ENCODE measurements around the gene MFSD2A. TPM values are rescaled to one million over a fixed set of nuclear protein-coding genes. Genes with fewer than 3 reads are reported as not detected.
A peak's percentile ranks its signal among the peaks of the same experiment; 100 is the strongest.
"Not testable (repeated sequence)": the region's sequence is repeated elsewhere in the genome, so short reads cannot be mapped to it uniquely, and the experiment has no call there.

The MFSD2A gene
- 1 to 10 TPM in 1 of 4 donors, under 1 TPM in 3; 0.31 to 1.1 (median 0.81) TPM for total RNA-seq
- 0.43 TPM for polyA plus RNA-seq
- long read RNA-seq, donor 1, partial matches to known transcripts, result 0 of 1 reads
- long read RNA-seq, donor 1, other reads (novel, unspliced or antisense), result 0 of 1 reads
- long read RNA-seq, donor 2, result 0 reads
- long read RNA-seq, donor 3, transcript MFSD2A-202 (14 exons, 2,154 nt), result major isoform, 5 of 10 reads
- long read RNA-seq, donor 3, partial matches to known transcripts, result 0 of 10 reads
- long read RNA-seq, donor 3, other reads (novel, unspliced or antisense), result 5 of 10 reads
- long read RNA-seq, donor 4, partial matches to known transcripts, result 0 of 2 reads
- long read RNA-seq, donor 4, other reads (novel, unspliced or antisense), result 0 of 2 reads

- peak within 1 kb of the TSS; percentile 55 for H3K4me3 ChIP-seq (ENCODE audit: low read length)
- H3K27me3 ChIP-seq (ENCODE audit: control insufficient read depth, insufficient read depth), result no peaks in the 10 kb centered on the region
- WGBS, result under 1% methylated on average over 62 of the region's 62 CpGs
- intact Hi-C loops (cut with DNase I), result no loop called here
- DNase-seq, result peak; percentile 95 to 97 (median 97)
- peak within 1 kb of the TSS; percentile 6 for H3K27ac ChIP-seq (ENCODE audit: low read length)
- H3K9me3 ChIP-seq (ENCODE audit: control insufficient read depth, low read length), result no peaks in the 10 kb centered on the region
- ATAC-seq, result peak; percentile 98
- H3K4me1 ChIP-seq (ENCODE audit: control insufficient read depth, insufficient read depth, low read length), result no peaks in the 10 kb centered on the region
These were observed at the start of gene MFSD2A for GRCh38 chr1:39954870-39955546. Gene MFSD2A (plus strand): TSS chr1:39955145. CDS start chr1:39955293, 148 bp downstream.

DNA sequence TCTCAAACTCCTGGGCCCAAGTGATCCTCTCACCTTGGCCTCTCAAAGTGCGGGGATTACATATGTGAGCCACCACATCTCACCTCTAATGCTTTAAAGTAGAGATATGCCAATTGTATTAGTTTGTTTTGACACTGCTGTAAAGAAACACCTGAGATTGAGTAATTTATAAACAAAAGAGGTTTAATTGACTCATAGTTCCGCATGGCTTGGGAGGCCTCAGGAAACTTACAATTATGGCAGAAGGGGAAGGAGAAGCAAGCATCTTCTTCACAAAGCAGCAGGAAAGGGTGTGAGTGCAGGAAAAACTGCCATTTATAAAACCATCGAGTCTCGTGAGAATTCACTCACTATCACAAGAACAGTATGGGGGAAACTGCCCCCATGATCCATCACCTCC, 49.8 kb upstream of the MFSD2A start:
- Histone ChIP-seq H3K27ac (ENCODE audit: low read length) (no peak overlapping the region), H3K4me3 (ENCODE audit: low read length) (no peak overlapping the region), H3K9me3 (ENCODE audit: control insufficient read depth, low read length) (no peaks in the 10 kb centered on the region), H3K27me3 (ENCODE audit: control insufficient read depth, insufficient read depth) (no peaks in the 10 kb centered on the region), H3K4me1 (ENCODE audit: control insufficient read depth, insufficient read depth, low read length) (no peaks in the 10 kb centered on the region)
- intact Hi-C loops (cut with DNase I), result loop anchor here in 1 of 4 donors (10.0 kb wide), 1 partner anchor 90 kb away; no protein-coding TSS in a partner anchor
- 76% methylated on average over 4 of the region's 4 CpGs for WGBS
- DNase-seq, result no peak
- ATAC-seq, result no peak

DNA sequence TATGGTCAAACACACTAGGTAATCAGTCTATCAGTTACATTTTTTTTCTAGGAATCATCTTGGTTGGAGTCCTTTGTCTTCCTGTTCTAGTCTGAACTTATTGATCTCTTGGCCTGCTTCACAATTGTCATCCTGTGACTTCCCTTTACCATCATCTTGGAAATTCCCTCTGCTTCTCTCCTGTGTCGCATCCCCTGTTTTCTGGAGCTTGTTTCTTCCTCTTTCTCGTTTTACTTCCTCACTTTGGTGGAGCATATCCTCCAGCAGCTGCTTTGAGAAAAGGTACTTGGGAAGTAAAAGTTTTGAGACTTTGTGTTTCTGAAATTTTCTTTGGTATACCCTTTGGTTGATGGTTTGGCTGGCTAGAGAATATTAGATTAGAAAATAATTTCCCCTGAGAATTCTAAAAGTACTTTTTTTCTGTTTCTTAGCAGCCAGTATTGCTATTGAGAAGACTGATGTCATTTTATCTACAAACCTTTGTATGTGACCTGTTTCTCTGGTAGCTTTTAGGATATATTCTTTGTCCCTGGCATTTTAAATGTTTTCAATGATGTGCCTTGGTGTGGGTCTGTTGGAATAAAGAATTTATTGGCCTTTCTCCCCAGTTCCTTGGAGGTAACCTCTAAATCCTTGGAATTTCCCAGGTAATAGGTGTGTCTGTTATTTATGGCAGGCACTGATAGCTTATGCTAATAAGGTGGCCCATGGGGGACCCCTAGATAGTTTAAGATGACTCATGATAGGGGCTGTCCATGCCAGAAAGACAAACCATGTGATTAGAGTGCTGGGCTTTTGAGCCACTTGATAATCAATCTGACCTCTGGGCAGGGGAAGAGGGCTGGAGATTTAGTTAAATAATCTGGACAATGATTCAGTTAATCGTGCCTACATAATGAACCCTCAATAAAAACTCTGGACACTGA, 47.2 kb upstream of the MFSD2A start:
- Histone ChIP-seq H3K27ac (ENCODE audit: low read length) (no peak overlapping the region), H3K27me3 (ENCODE audit: control insufficient read depth, insufficient read depth) (no peaks in the 10 kb centered on the region), H3K9me3 (ENCODE audit: control insufficient read depth, low read length) (no peaks in the 10 kb centered on the region), H3K4me3 (ENCODE audit: low read length) (no peak overlapping the region), H3K4me1 (ENCODE audit: control insufficient read depth, insufficient read depth, low read length) (no peaks in the 10 kb centered on the region)
- DNase-seq, result no peak
- ATAC-seq, result no peak
- WGBS, result 72% methylated on average over 3 of the region's 3 CpGs
- intact Hi-C loops (cut with DNase I), result loop anchor here in 1 of 4 donors (10.0 kb wide), 1 partner anchor 93 kb away; no protein-coding TSS in a partner anchor

DNA sequence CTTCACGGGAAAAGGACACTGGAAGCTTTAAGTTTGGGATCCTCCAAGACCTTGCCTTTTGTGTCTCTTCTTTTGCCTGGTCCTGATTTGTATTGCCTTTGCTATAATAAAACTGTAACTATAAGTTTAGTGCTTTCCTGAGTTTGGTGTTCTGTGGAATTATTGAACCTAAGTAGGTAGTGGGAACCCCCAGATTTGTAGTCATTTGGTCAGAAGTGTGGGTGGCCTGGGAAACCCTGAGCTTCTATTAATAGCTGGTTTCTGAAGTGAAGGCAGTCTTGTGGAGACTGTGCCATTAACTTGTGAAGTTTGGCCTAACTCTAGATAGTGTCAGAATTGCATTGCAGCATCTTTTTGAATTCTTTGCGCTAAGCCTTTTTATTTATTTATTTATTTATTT, 46.4 kb upstream of the MFSD2A start:
- no peak overlapping the region for H3K27ac ChIP-seq (ENCODE audit: low read length)
- H3K4me3 ChIP-seq (ENCODE audit: low read length), result no peak overlapping the region
- DNase-seq, result no peak
- no peaks in the 10 kb centered on the region for H3K9me3 ChIP-seq (ENCODE audit: control insufficient read depth, low read length)
- no peaks in the 10 kb centered on the region for H3K4me1 ChIP-seq (ENCODE audit: control insufficient read depth, insufficient read depth, low read length)
- no peaks in the 10 kb centered on the region for H3K27me3 ChIP-seq (ENCODE audit: control insufficient read depth, insufficient read depth)
- intact Hi-C loops (cut with DNase I), result loop anchor here in 1 of 4 donors (10.0 kb wide), 1 partner anchor 94 kb away; no protein-coding TSS in a partner anchor
- ATAC-seq, result no peak
- WGBS, result 96% methylated on average over 2 of the region's 2 CpGs

DNA sequence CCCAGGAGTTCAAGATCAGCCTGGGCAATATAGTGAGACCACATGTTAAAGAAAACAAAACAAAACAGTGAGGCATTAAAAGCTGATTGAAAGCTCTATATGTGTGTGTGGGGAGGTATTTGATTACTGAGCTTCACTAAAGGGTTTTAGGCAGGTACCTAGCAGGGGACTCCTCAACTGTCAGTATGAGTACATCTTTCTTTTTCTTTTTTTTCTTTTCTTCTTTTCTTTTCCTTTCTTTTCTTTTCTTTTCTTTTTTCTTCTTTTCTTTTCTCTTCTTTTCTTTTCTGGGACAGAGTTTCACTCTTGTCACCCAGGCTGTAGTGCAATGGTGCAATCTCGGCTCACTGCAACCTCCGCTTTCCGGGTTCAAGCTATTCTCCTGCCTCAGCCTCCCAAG, 44.7 kb upstream of the MFSD2A start:
- Histone ChIP-seq H3K9me3 (ENCODE audit: control insufficient read depth, low read length) (no peaks in the 10 kb centered on the region), H3K4me3 (ENCODE audit: low read length) (no peak overlapping the region), H3K27ac (ENCODE audit: low read length) (no peak overlapping the region), H3K27me3 (ENCODE audit: control insufficient read depth, insufficient read depth) (no peaks in the 10 kb centered on the region), H3K4me1 (ENCODE audit: control insufficient read depth, insufficient read depth, low read length) (no peaks in the 10 kb centered on the region)
- no peak for ATAC-seq
- 96% methylated on average over 3 of the region's 3 CpGs for whole genome bisulfite sequencing
- intact Hi-C loops (cut with DNase I), result no loop called here
- no peak for DNase-seq

DNA sequence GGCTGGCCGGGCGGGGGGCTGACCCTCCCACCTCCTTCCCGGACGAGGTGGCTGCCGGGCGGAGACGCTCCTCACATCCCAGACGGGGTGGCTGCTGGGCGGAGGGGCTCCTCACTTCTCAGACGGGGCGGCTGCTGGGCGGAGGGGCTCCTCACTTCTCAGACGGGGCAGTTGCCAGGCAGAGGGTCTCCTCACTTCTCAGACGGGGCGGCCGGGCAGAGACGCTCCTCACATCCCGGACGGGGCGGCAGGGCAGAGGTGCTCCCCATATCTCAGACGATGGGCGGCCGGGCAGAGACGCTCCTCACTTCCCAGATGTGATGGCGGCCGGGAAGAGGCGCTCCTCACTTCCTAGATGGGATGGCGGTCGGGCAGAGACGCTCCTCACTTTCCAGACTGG, 41.8 kb upstream of the MFSD2A start:
- H3K4me3 ChIP-seq (ENCODE audit: low read length); H3K27me3 ChIP-seq (ENCODE audit: control insufficient read depth, insufficient read depth); H3K4me1 ChIP-seq (ENCODE audit: control insufficient read depth, insufficient read depth, low read length); H3K9me3 ChIP-seq (ENCODE audit: control insufficient read depth, low read length); H3K27ac ChIP-seq (ENCODE audit: low read length); DNase-seq; ATAC-seq; intact Hi-C loops (cut with DNase I): not testable (repeated sequence)
- 94% methylated on average over 29 of the region's 30 CpGs for WGBS

DNA sequence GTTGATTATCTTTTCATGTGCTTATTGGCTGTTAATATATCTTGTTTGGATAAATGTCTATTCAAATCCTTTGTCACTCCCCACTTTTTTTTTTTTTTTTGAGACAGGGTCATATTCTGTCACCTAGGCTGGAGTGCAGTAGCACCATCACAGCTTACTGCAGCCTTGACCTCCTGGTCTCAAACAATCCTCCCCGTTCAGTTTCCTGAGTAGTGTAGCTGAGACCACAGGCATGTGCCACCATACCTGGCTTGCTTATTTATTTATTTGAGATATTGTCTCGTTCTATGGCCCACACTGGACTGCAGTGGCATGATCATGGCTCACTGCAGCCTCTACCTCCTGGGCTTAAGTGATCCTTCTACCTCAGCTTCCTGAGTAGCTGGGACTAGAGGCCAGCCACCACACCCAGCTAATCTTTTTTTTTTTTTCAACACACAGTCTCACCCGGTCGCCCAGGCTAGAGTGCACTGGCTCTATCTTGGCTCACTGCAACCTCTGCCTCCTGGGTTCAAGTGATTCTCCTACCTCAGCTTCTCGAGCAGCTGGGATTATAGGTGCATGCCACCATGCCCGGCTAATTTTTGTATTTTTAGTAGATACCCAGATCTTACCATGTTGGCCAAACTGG, 39.3 kb upstream of the MFSD2A start:
- Histone ChIP-seq H3K9me3 (ENCODE audit: control insufficient read depth, low read length) (no peaks in the 10 kb centered on the region), H3K27ac (ENCODE audit: low read length) (no peak overlapping the region), H3K4me1 (ENCODE audit: control insufficient read depth, insufficient read depth, low read length) (no peaks in the 10 kb centered on the region), H3K27me3 (ENCODE audit: control insufficient read depth, insufficient read depth) (no peaks in the 10 kb centered on the region), H3K4me3 (ENCODE audit: low read length) (no peak overlapping the region)
- ATAC-seq (no peak), DNase-seq (no peak)
- intact Hi-C loops (cut with DNase I), result loop anchor here in 2 of 4 donors (5.0 kb wide), 2 partner anchors 52 to 57 kb away; no protein-coding TSS in a partner anchor
- WGBS, result 77% methylated on average over 6 of the region's 6 CpGs

DNA sequence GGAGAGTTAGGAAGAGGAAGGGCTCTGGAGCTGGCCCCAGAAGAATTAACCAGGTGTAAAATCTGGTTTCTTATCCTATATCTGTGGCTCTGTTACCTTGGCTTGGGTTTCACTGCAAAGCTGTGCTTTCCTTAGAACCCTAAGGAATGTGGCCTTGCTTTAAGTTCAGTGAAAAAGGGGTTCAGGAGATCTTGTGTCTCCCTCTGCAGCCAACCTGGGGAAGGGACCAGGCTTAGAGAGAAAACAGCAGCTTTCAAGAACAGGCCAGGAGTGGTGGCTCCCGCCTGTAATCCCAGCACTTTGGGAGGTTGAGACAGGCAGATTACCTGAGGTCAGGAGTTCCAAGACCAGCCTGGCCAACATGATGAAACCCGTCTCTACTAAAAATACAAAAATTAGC, 37.1 kb upstream of the MFSD2A start:
- no peak overlapping the region for H3K4me3 ChIP-seq (ENCODE audit: low read length)
- no peaks in the 10 kb centered on the region for H3K27me3 ChIP-seq (ENCODE audit: control insufficient read depth, insufficient read depth)
- no peaks in the 10 kb centered on the region for H3K9me3 ChIP-seq (ENCODE audit: control insufficient read depth, low read length)
- no peak overlapping the region for H3K27ac ChIP-seq (ENCODE audit: low read length)
- DNase-seq (no peak), ATAC-seq (no peak)
- 83% methylated on average over 2 of the region's 2 CpGs for WGBS
- intact Hi-C loops (cut with DNase I), result loop anchor here in 2 of 4 donors (5.0 kb wide), 2 partner anchors 49 to 54 kb away; no protein-coding TSS in a partner anchor
- no peaks in the 10 kb centered on the region for H3K4me1 ChIP-seq (ENCODE audit: control insufficient read depth, insufficient read depth, low read length)

DNA sequence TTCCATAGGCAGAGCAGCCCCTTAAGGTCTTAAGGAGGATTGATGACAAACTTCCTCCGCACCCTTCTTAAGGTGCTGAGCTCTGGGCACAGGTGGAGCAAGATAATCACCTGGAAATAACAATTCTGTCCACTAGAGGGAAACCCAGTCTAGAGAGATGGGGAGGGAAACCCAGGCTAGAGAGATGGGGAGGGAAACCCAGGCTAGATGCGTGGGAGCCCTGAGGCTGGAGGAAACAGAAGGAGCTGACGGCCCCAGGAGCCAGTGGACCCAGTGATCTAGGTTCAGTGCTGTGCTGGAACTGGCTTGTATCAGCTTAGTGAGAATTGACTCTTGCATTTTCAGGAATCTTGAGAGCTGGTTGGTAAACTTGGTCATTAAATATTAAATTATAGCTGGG, 35.4 kb upstream of the MFSD2A start:
- Histone ChIP-seq H3K4me1 (ENCODE audit: control insufficient read depth, insufficient read depth, low read length) (no peaks in the 10 kb centered on the region), H3K27me3 (ENCODE audit: control insufficient read depth, insufficient read depth) (no peaks in the 10 kb centered on the region), H3K4me3 (ENCODE audit: low read length) (no peak overlapping the region), H3K27ac (ENCODE audit: low read length) (no peak overlapping the region), H3K9me3 (ENCODE audit: control insufficient read depth, low read length) (no peaks in the 10 kb centered on the region)
- 38% methylated on average over 3 of the region's 3 CpGs for WGBS
- DNase-seq, result no peak
- peak; percentile 64 to 71 for ATAC-seq
- intact Hi-C loops (cut with DNase I), result loop anchor here in 2 of 4 donors (5.0 kb wide), 2 partner anchors 48 to 53 kb away; no protein-coding TSS in a partner anchor

DNA sequence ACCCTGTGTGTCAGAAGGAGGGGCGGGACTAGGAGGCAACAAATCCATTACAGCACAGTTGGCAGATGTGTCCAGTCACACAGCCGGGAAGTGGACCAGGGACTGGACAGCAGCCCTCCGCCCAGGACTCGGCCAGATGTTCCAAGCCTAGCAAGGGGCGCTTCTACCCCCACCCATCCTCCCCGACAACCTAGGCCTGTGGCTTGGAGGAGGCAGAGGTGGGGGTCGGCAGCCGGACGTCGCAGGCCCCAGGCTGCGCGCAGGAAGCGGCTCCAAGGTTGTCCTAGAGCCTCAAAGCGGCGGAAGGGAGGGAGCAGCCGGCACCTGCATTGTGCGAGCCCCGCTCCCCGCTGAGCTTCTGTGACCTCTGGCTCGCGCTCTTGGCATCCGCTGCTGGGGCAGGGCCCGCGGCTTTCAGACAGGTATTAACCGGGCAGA, 32.7 kb upstream of the MFSD2A start:
- Histone ChIP-seq H3K9me3 (ENCODE audit: control insufficient read depth, low read length) (no peaks in the 10 kb centered on the region), H3K4me1 (ENCODE audit: control insufficient read depth, insufficient read depth, low read length) (peaks cover 11% of the 10 kb centered on the region), H3K27ac (ENCODE audit: low read length) (no peak overlapping the region), H3K27me3 (ENCODE audit: control insufficient read depth, insufficient read depth) (no peaks in the 10 kb centered on the region), H3K4me3 (ENCODE audit: low read length) (no peak overlapping the region)
- 23% methylated on average over 25 of the region's 25 CpGs for WGBS
- ATAC-seq (peak in 1 of 2 donors; percentile 37), DNase-seq (peak; percentile 27 to 61 (median 55))
- intact Hi-C loops (cut with DNase I), result no loop called here
